ENCODE results near the gene TSPAN9. TPM values are rescaled to one million over a fixed set of nuclear protein-coding genes. Genes with fewer than 3 reads are reported as not detected.

Gene TSPAN9
- total RNA-seq, 2 experiments from 2014 or later = 0.07 TPM; not detected in 1

- ATAC-seq (no peak), DNase-seq (no peak)
- ChIA-PET CTCF (interaction anchor here (1.0 kb wide), 1 partner anchor 33 kb away, joined by 3 read pairs; no protein-coding TSS in a partner anchor), POLR2A (interaction anchor here (0.7 kb wide), 1 partner anchor 535 kb away, joined by 3 read pairs; no protein-coding TSS in a partner anchor)
- Mint-ChIP-seq H3K4me1 (ENCODE audit: low read depth) (no peaks in the 10 kb centered on the region), H3K4me3 (no peak overlapping the region), H3K27ac (no peak overlapping the region), H3K27me3 (no peaks in the 10 kb centered on the region), H3K36me3 (ENCODE audit: low read depth) (no peaks in the 10 kb centered on the region), H3K9me3 (no peaks in the 10 kb centered on the region)
- no peak for TF ChIP-seq CTCF (IDR thresholded peaks at IDR 0.05)
- intact Hi-C loops (cut with micrococcal nuclease) = no loop called here
Observed at GRCh38 chr12:3242199-3242863, 165.2 kb downstream of the TSPAN9 start.

GRCh38 chr12:3243376-3244084 is 166.4 kb downstream of the TSPAN9 start:
- Mint-ChIP-seq H3K9me3 (no peaks in the 10 kb centered on the region), H3K4me1 (ENCODE audit: low read depth) (no peaks in the 10 kb centered on the region), H3K4me3 (no peak overlapping the region), H3K27me3 (no peaks in the 10 kb centered on the region), H3K36me3 (ENCODE audit: low read depth) (no peaks in the 10 kb centered on the region), H3K27ac (no peak overlapping the region)
- no peak for TF ChIP-seq CTCF (IDR thresholded peaks at IDR 0.05)
- ATAC-seq = no peak
- intact Hi-C loops (cut with micrococcal nuclease) = no loop called here
- ChIA-PET CTCF (no interaction called here), POLR2A (no interaction called here)
- DNase-seq = no peak

GRCh38 chr12:3244219-3244750 is 167.1 kb downstream of the TSPAN9 start:
- no peak overlapping the region for H3K27ac Mint-ChIP-seq
- H3K27me3 Mint-ChIP-seq = no peaks in the 10 kb centered on the region
- peaks cover 4% of the 10 kb centered on the region for H3K4me1 Mint-ChIP-seq (ENCODE audit: low read depth)
- TF ChIP-seq CTCF (IDR thresholded peaks at IDR 0.05) = no peak
- CTCF ChIA-PET = no interaction called here
- no peaks in the 10 kb centered on the region for H3K36me3 Mint-ChIP-seq (ENCODE audit: low read depth)
- POLR2A ChIA-PET = no interaction called here
- intact Hi-C loops (cut with micrococcal nuclease) = no loop called here
- no peak for ATAC-seq
- H3K4me3 Mint-ChIP-seq = no peak overlapping the region
- DNase-seq = no peak
- H3K9me3 Mint-ChIP-seq = no peaks in the 10 kb centered on the region

GRCh38 chr12:3246253-3246652 is 169.1 kb downstream of the TSPAN9 start:
- ATAC-seq (no peak), DNase-seq (no peak)
- CTCF ChIA-PET = no interaction called here
- Mint-ChIP-seq H3K4me3 (no peak overlapping the region), H3K27ac (no peak overlapping the region), H3K36me3 (ENCODE audit: low read depth) (no peaks in the 10 kb centered on the region), H3K27me3 (peaks cover 3% of the 10 kb centered on the region), H3K4me1 (ENCODE audit: low read depth) (peaks cover 5% of the 10 kb centered on the region), H3K9me3 (no peaks in the 10 kb centered on the region)
- TF ChIP-seq CTCF (IDR thresholded peaks at IDR 0.05) = no peak
- POLR2A ChIA-PET = no interaction called here
- intact Hi-C loops (cut with micrococcal nuclease) = no loop called here

- no peak overlapping the region for H3K4me3 Mint-ChIP-seq
- CTCF ChIA-PET = no interaction called here
- no peak overlapping the region for H3K27ac Mint-ChIP-seq
Observed at GRCh38 chr12:3247077-3247476, 169.9 kb downstream of the TSPAN9 start.

More at GRCh38 chr12:3247077-3247476, 169.9 kb downstream of the TSPAN9 start:
- ATAC-seq = no peak
- intact Hi-C loops (cut with micrococcal nuclease) = no loop called here
- POLR2A ChIA-PET = no interaction called here
- H3K27me3 Mint-ChIP-seq = peaks cover 4% of the 10 kb centered on the region
- peaks cover 5% of the 10 kb centered on the region for H3K4me1 Mint-ChIP-seq (ENCODE audit: low read depth)
- H3K9me3 Mint-ChIP-seq = no peaks in the 10 kb centered on the region
- no peak for TF ChIP-seq CTCF (IDR thresholded peaks at IDR 0.05)
- DNase-seq = no peak
- H3K36me3 Mint-ChIP-seq (ENCODE audit: low read depth) = no peaks in the 10 kb centered on the region
